HG02642 (cell line): ENCODE measurements around the gene EMP3.
"Not testable (repeated sequence)": the region's sequence is repeated elsewhere in the genome, so short reads cannot be mapped to it uniquely, and the experiment has no call there.

Experiments
- ATAC-seq: cut with Tn5 transposase; IDR thresholded peaks from one replicate; pipeline ENCODE4 v1.9.1; 2021; ENCODE audit warnings: mild to moderate bottlenecking; ENCODE audit not compliant: unreplicated experiment, poor library complexity

Gene EMP3

DNA sequence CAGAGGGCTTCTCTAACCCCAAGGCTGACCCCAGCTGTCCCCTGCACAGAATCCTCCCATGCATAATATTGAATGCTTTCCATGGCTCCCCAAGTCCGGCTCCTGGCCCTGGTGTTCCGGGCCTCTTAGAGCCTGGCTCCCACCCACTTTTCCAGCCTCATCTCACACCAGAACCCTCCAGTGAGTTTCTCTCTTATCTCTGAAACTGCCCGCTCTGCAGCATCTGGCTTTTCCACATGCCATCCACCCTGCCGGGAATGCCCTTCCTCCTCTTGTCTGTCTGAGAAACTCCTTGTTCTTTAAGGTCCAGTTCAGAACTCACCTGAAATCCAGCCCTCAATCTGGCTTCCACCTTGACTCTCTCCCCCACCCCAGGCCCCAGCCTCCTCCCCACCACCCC, 45.6 kb downstream of the EMP3 start:
- ATAC-seq, result no peak

DNA sequence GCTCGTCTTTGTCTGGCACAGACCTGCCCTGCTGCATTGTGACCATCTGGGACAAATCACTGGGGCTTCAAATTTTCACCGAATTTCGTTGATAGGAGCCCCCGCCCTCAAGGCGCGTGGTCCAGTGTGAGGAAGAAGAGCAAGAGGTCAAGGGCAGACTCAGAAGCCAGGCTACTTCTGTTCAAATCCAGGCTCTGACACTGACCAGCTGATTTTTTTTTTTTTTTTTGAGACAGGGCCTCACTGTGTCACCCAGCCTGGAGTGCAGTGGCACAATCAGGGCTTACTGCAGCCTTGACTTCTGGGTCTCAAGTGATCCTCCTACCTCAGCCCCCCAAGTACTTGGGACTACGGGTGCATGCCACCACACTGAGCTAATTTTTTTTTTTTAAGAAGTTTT, 46.0 kb downstream of the EMP3 start:
- ATAC-seq, result no peak

DNA sequence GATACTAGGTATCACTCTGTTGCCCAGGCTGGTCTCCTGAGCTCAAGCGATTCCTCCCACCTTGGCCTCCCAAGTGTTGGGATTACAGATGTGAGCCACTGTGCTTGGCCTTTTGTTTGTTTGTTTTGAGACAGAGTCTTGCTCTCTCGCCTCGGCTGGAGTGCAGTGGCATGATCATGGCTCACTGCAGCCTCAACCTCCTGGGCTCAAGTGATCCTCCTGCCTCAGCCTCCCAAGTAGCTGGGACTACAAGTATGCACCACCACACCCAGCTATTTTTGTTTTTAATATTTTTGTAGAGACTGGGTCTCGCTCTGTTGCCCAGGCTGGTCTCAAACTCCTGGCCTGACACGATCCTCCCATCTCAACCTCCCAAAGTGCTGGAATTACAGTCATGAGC, 46.4 kb downstream of the EMP3 start:
- ATAC-seq, result not testable (repeated sequence)

DNA sequence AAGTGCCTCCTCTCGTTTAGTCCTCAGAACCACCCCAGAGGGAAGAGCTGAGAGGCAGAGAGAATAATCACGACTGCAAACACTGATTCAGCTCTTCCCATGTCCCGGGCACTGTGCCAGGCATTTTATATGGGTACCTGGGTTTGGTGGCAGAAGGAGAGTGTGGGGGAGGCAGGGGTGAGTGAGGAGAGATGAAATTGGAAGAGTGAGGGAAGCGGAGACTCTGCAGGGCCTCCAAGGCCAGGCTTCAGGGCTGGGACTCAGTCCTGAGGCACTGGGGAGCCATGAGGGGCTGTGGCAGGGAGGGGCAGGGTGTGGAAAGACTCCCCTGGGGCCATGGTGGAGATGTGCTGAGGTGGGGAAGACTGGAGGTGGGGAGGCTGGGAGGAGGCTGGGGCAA, 47.6 kb downstream of the EMP3 start:
- no peak for ATAC-seq

DNA sequence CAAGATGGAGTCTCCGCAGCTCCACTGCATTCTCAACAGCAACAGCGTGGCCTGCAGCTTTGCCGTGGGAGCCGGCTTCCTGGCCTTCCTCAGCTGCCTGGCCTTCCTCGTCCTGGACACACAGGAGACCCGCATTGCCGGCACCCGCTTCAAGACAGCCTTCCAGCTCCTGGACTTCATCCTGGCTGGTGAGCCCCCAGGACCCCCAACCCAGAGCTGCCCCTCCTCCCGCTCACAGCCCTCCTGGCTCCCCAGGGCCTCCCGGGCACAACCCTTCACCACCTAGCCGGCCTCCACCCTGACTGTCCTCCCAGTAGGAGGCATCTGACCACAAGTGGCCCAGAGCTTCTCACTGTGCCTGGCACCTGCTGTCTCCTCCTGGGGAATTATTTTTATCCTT, 48.2 kb downstream of the EMP3 start:
- no peak for ATAC-seq

- ATAC-seq, result no peak
Measured at GRCh38 chr19:48378194-48378570, 52.8 kb downstream of the EMP3 start.

DNA sequence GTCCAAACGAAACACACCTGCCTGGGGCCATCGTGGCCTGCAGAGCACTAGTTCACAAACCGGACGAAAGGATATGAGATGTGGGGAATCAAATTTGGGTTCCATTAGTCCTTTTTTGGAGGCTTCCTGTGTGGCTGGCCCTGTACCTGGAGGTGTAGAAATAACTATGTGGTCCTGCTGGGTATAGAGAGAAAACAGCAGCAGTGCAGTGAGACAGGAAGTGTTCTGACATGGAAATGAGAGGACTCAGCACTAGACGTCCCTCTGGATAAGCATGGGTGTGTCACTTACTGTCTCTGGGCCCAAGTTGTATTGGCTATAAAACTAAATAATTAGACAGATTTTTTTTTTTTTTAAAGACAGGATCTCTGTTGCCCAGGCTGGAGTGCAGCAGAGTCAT, 53.7 kb downstream of the EMP3 start:
- no peak for ATAC-seq
